IMR-90 (cell line): ENCODE measurements around the gene KCNQ1. TPM values are rescaled to one million over a fixed set of nuclear protein-coding genes. Genes with fewer than 3 reads are reported as not detected.

Experiments used
- ATAC-seq: fragments of 200-7000 bp; cut with Tn5 transposase; 2 replicates; pipeline ENCODE4 v1.9.1; 2020; ENCODE audit warnings: low read depth, mild to moderate bottlenecking, moderate library complexity
- BruUV-seq: library from RNA; stranded (reverse); fragments of 400-500 nt; replicated peaks from 2 replicates; lab custom pipeline; 2021; lab: Mats Ljungman, UMichigan
- CTCF ChIA-PET: fragments of 300-600 bp; formaldehyde crosslinking; extraction: SDS; loops from one replicate; lab custom pipeline; 2021; ENCODE audit warnings: antibody characterized with exemption; lab: Yijun Ruan, JAX
- POLR2A ChIA-PET: fragments of 300-600 bp; sonication (Branson Sonifier 250); formaldehyde crosslinking; loops from one replicate; lab custom pipeline; 2022; ENCODE audit warnings: antibody characterized with exemption; ENCODE audit not compliant: unreplicated experiment; lab: Charles Lee
- DNase-seq: peaks from one replicate; pipeline ENCODE4 v3.0.0; 2013
- H2AFZ ChIP-seq: replicated peaks from 2 replicates; pipeline ENCODE3; 2013; ENCODE audit warnings: low read length, mild to moderate bottlenecking; ENCODE audit not compliant: poor library complexity
- H2AK5ac ChIP-seq: 2 replicates; pipeline ENCODE4 v1.6.1; 2013; ENCODE audit warnings: low read depth, low read length, inconsistent platforms
- H2AK9ac ChIP-seq: replicated peaks from 2 replicates; pipeline ENCODE3; 2013; ENCODE audit warnings: mild to moderate bottlenecking, low read depth, low read length, moderate library complexity; ENCODE audit not compliant: poor library complexity
- H2BK120ac ChIP-seq: 2 replicates; pipeline ENCODE4 v1.6.1; 2013; ENCODE audit warnings: low read depth, low read length, inconsistent platforms
- H2BK15ac ChIP-seq: 3 replicates; pipeline ENCODE4 v1.6.1; 2013; ENCODE audit warnings: low read depth, low read length, inconsistent platforms
- H2BK20ac ChIP-seq: 2 replicates; pipeline ENCODE4 v1.6.1; 2013; ENCODE audit warnings: low read depth, mild to moderate bottlenecking, inconsistent platforms, low read length, moderate library complexity
- H2BK5ac ChIP-seq: 2 replicates; pipeline ENCODE4 v1.6.1; 2013; ENCODE audit warnings: mild to moderate bottlenecking, low read depth, low read length, inconsistent platforms; ENCODE audit not compliant: poor library complexity, severe bottlenecking
- H3K14ac ChIP-seq: replicated peaks from 2 replicates; pipeline ENCODE4 v1.6.1; 2013; ENCODE audit warnings: low read depth, low read length, inconsistent platforms
- H3K18ac ChIP-seq: 2 replicates; pipeline ENCODE4 v1.6.1; 2013; ENCODE audit warnings: low read depth, low read length, control low read depth
- H3K23ac ChIP-seq: 2 replicates; pipeline ENCODE4 v1.6.1; 2013; ENCODE audit warnings: low read depth, low read length, inconsistent platforms
- H3K27ac ChIP-seq: 2 replicates; pipeline ENCODE4 v1.5.1; 2013; ENCODE audit warnings: mild to moderate bottlenecking, control low read depth, low read length; ENCODE audit not compliant: insufficient read depth
- H3K27me3 ChIP-seq: 2 replicates; pipeline ENCODE4 v1.6.1; 2013; ENCODE audit warnings: low read length; ENCODE audit not compliant: control insufficient read depth, insufficient read depth
- H3K36me3 ChIP-seq: 2 replicates; pipeline ENCODE4 v1.6.1; 2013; ENCODE audit warnings: low read length, mixed read lengths; ENCODE audit not compliant: control insufficient read depth, insufficient read depth
- H3K4ac ChIP-seq: 2 replicates; pipeline ENCODE4 v1.6.1; 2013; ENCODE audit warnings: low read depth, low read length, inconsistent platforms
- H3K4me1 ChIP-seq: 2 replicates; pipeline ENCODE4 v1.6.1; 2013; ENCODE audit warnings: low read length, mixed read lengths; ENCODE audit not compliant: control insufficient read depth, insufficient read depth
- H3K4me2 ChIP-seq: 2 replicates; pipeline ENCODE4 v1.6.1; 2013; ENCODE audit warnings: low read depth, mild to moderate bottlenecking, control low read depth, low read length, moderate library complexity
- H3K4me3 ChIP-seq: 2 replicates; pipeline ENCODE4 v1.5.1; 2013; ENCODE audit warnings: low read depth, mild to moderate bottlenecking, control low read depth, low read length, moderate library complexity; ENCODE audit not compliant: insufficient read depth
- H3K56ac ChIP-seq: 2 replicates; pipeline ENCODE4 v1.6.1; 2013; ENCODE audit warnings: low read length, inconsistent platforms; ENCODE audit not compliant: insufficient read depth; ENCODE audit errors: extremely low read depth
- H3K79me1 ChIP-seq, 2 experiments: 2 replicates each; pipeline ENCODE4 v1.6.1; 2013; ENCODE audit warnings: low read length in 2 of 2, inconsistent platforms in 1 of 2, low read depth in 1 of 2
- H3K9ac ChIP-seq: 2 replicates; pipeline ENCODE4 v1.6.1; 2013; ENCODE audit warnings: low read depth, low read length, control low read depth
- H3K9me1 ChIP-seq: 2 replicates; pipeline ENCODE4 v1.6.1; 2013; ENCODE audit warnings: low read length, inconsistent platforms; ENCODE audit not compliant: insufficient read depth
- H3K9me3 ChIP-seq: 2 replicates; pipeline ENCODE4 v1.6.1; 2013; ENCODE audit warnings: low read length; ENCODE audit not compliant: control insufficient read depth, insufficient read depth
- H4K20me1 ChIP-seq: 2 replicates; pipeline ENCODE4 v1.6.1; 2013; ENCODE audit warnings: low read length, inconsistent platforms; ENCODE audit not compliant: insufficient read depth
- H4K5ac ChIP-seq: 2 replicates; pipeline ENCODE4 v1.6.1; 2013; ENCODE audit warnings: mild to moderate bottlenecking, low read depth, low read length, control low read depth
- H4K8ac ChIP-seq, 2 experiments: 2 replicates each; pipeline ENCODE4 v1.6.1; 2013; ENCODE audit warnings: low read depth in 2 of 2, low read length in 2 of 2, control low read depth in 1 of 2, inconsistent platforms in 1 of 2
- H4K91ac ChIP-seq: 2 replicates; pipeline ENCODE4 v1.6.1; 2013; ENCODE audit warnings: low read depth, low read length, inconsistent platforms; ENCODE audit not compliant: insufficient read depth
- CEBPB ChIP-seq: IDR thresholded peaks from 2 replicates; pipeline ENCODE4 v1.6.1; 2012; ENCODE audit warnings: low read depth, low read length, improper control_type of control experiment
- FOS ChIP-seq: fragments of 150-350 bp; IDR thresholded peaks from 2 replicates; pipeline ENCODE4 v1.6.1; 2016; ENCODE audit warnings: low read depth, low read length
- MAFK ChIP-seq: IDR thresholded peaks from 2 replicates; pipeline ENCODE4 v1.6.1; 2012; ENCODE audit warnings: low read depth, low read length, improper control_type of control experiment
- POLR2A ChIP-seq: IDR thresholded peaks from 2 replicates; pipeline ENCODE4 v1.6.1; 2012; ENCODE audit warnings: mild to moderate bottlenecking, low read depth, low read length
- WGBS, 2 experiments: methylation state at CpG; one replicate each; pipeline versions ENCODE4 v1.1.5 to v1.1.7; 2013; ENCODE audit warnings: missing lambda C conversion rate in 2 of 2; ENCODE audit not compliant: insufficient read length in 1 of 2; ENCODE audit errors: extremely low coverage in 2 of 2; 5-methylcytosine and 5-hydroxymethylcytosine counted together
- dilution Hi-C: fragments of 300-500 bp; cut with HindIII; formaldehyde crosslinking; loops from one replicate; pipeline ENCODE4 v1.14.3; 2018; ENCODE audit warnings: low sequenced_read_pairs; ENCODE audit not compliant: unreplicated experiment
- in situ Hi-C: fragments of 300-500 bp; cut with MboI; formaldehyde crosslinking; loops from 3 replicates; pipeline ENCODE4 v1.14.3; 2019; ENCODE audit warnings: low sequenced_read_pairs, inconsistent platforms, mixed read lengths
- intact Hi-C: fragments of 100-400 bp; cut with micrococcal nuclease; formaldehyde crosslinking; loops from 2 replicates; pipeline ENCODE4 v1.10.0; 2022
- polyA plus RNA-seq, 3 experiments: library from polyadenylated mRNA; depleted of rRNA; stranded (reverse); fragments of >200 nt; gene quantifications; 2 replicates each; pipeline ENCODE4 v1.2.3, GENCODE V29; 2012; ENCODE audit warnings: low replicate concordance in 1 of 3
- total RNA-seq: library from RNA; depleted of rRNA; stranded (reverse); fragments of >200 nt; gene quantifications from 2 replicates; pipeline ENCODE4 v1.2.3, GENCODE V29; 2012
- TF ChIP-seq, protein P1 (sequence below): fragments of 150-350 bp; IDR thresholded peaks from 2 replicates; pipeline ENCODE4 v1.6.1; 2017; ENCODE audit warnings: mild to moderate bottlenecking, antibody characterized with exemption, low read length, low read depth

Gene KCNQ1
- total and polyA plus RNA-seq, 2 of the 4 experiments (the other 2 are of a cell fraction), result 0.07 TPM; not detected in 1

DNA sequence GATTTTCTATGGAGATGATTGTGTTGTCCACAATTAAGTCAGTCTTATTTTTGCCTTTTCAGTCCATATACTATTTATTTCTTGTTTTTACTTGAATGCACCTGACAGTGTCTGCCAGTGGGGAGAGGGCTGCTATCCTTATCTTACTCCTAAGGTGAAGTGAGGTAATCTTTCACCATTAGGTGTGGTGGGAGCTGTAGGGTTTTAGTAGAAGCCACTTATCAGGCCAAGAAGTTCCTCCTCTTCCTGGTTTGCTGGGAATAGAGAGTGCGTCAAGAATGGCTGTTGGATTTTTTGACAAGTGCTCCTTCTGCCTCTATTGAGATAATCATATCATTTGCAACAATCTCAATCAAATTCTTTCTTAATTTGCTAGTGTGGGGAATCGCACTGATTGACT is 108.4 kb downstream of the KCNQ1 start:
- H2BK5ac ChIP-seq, result no peak overlapping the region
- CTCF ChIA-PET, result no interaction called here
- H2BK120ac ChIP-seq, result no peak overlapping the region
- H3K4ac ChIP-seq, result no peak overlapping the region
- no peak for TF ChIP-seq POLR2A
- no peak for TF ChIP-seq FOS
- no peak for TF ChIP-seq MAFK
- no peak for TF ChIP-seq CEBPB
- TF ChIP-seq, protein P1, sequence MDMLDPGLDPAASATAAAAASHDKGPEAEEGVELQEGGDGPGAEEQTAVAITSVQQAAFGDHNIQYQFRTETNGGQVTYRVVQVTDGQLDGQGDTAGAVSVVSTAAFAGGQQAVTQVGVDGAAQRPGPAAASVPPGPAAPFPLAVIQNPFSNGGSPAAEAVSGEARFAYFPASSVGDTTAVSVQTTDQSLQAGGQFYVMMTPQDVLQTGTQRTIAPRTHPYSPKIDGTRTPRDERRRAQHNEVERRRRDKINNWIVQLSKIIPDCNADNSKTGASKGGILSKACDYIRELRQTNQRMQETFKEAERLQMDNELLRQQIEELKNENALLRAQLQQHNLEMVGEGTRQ, result no peak
- no peak overlapping the region for H4K91ac ChIP-seq
- H2BK15ac ChIP-seq, result no peak overlapping the region
- H4K8ac ChIP-seq, result no peak overlapping the region
- H2AFZ ChIP-seq, result no peak overlapping the region
- DNase-seq (no peak), ATAC-seq (no peak)
- H3K36me3 ChIP-seq, result no peaks in the 10 kb centered on the region
- H3K23ac ChIP-seq, result no peak overlapping the region
- no peak overlapping the region for H2AK5ac ChIP-seq
- H3K4me3 ChIP-seq, result no peak overlapping the region
- POLR2A ChIA-PET, result no interaction called here
- intact Hi-C loops, result no loop called here
- dilution Hi-C loops, result no loop called here
- H3K56ac ChIP-seq, result no peak overlapping the region
- no peaks in the 10 kb centered on the region for H3K79me1 ChIP-seq
- H3K14ac ChIP-seq, result no peak overlapping the region
- H3K9me1 ChIP-seq, result no peaks in the 10 kb centered on the region
- no TSS peak for BruUV-seq
- in situ Hi-C loops, result no loop called here
- H3K4me1 ChIP-seq, result no peaks in the 10 kb centered on the region
- H3K9me3 ChIP-seq, result peaks cover 5% of the 10 kb centered on the region; the same call in 1 of the 2 replicates
- H4K20me1 ChIP-seq, result no peaks in the 10 kb centered on the region
- no peak overlapping the region for H3K4me2 ChIP-seq
- H2BK20ac ChIP-seq, result no peak overlapping the region
- H3K9ac ChIP-seq, result no peak overlapping the region
- H3K27me3 ChIP-seq, result peaks cover 57% of the 10 kb centered on the region
- H3K27ac ChIP-seq, result no peak overlapping the region
- H4K5ac ChIP-seq, result no peak overlapping the region
- H2AK9ac ChIP-seq, result no peak overlapping the region
- no CpG with 5 or more reads among the region's 2 CpGs for WGBS, 2 experiments
- no peak overlapping the region for H3K18ac ChIP-seq
